ENCODE results near the gene CENPP.

DNA sequence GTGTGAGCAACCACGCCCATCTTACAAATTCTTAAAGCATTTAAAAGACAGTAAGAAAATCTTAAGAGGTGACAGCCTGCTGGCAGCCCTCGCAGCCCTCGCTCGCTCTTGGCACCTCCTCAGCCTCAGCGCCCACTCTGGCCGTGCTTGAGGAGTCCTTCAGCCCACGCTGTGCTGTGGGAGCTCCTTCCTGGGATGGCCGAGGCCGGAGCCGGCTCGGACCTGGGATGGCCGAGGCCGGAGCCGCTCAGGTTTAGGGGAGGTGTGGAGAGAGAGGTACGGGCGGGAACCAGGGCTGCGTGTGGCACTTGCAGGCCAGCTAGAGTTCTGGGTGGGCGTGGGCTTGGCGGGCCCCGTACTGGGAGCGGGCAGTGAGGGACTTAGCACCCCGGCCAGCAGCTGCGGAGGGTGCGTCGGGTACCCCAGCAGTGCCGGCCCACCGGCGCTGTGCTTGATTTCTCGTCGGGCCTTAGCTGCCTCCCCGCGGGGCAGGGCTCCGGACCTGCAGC is 219.3 kb downstream of the CENPP start:
- TF ChIP-seq, protein P1, sequence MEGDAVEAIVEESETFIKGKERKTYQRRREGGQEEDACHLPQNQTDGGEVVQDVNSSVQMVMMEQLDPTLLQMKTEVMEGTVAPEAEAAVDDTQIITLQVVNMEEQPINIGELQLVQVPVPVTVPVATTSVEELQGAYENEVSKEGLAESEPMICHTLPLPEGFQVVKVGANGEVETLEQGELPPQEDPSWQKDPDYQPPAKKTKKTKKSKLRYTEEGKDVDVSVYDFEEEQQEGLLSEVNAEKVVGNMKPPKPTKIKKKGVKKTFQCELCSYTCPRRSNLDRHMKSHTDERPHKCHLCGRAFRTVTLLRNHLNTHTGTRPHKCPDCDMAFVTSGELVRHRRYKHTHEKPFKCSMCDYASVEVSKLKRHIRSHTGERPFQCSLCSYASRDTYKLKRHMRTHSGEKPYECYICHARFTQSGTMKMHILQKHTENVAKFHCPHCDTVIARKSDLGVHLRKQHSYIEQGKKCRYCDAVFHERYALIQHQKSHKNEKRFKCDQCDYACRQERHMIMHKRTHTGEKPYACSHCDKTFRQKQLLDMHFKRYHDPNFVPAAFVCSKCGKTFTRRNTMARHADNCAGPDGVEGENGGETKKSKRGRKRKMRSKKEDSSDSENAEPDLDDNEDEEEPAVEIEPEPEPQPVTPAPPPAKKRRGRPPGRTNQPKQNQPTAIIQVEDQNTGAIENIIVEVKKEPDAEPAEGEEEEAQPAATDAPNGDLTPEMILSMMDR (IDR thresholded peaks at IDR 0.05) = no peak
- TF ChIP-seq HDAC2 (IDR thresholded peaks at IDR 0.05) (no peak), HOXB13 (CRISPR knock-in tag; IDR thresholded peaks at IDR 0.05; ENCODE audit: low read depth) (no peak), EP300 (IDR thresholded peaks at IDR 0.05) (no peak), POLR2A (IDR thresholded peaks at IDR 0.05; ENCODE audit: low read length) (no peak), TFCP2L1 (CRISPR knock-in tag; IDR thresholded peaks at IDR 0.05) (no peak), ESRRA (IDR thresholded peaks at IDR 0.05; ENCODE audit: borderline replicate concordance, low read length) (no peak), RFX5 (IDR thresholded peaks at IDR 0.05) (no peak), PHF8 (IDR thresholded peaks at IDR 0.05; ENCODE audit: borderline replicate concordance, low read depth) (no peak)
- TF ChIP-seq, protein P2, sequence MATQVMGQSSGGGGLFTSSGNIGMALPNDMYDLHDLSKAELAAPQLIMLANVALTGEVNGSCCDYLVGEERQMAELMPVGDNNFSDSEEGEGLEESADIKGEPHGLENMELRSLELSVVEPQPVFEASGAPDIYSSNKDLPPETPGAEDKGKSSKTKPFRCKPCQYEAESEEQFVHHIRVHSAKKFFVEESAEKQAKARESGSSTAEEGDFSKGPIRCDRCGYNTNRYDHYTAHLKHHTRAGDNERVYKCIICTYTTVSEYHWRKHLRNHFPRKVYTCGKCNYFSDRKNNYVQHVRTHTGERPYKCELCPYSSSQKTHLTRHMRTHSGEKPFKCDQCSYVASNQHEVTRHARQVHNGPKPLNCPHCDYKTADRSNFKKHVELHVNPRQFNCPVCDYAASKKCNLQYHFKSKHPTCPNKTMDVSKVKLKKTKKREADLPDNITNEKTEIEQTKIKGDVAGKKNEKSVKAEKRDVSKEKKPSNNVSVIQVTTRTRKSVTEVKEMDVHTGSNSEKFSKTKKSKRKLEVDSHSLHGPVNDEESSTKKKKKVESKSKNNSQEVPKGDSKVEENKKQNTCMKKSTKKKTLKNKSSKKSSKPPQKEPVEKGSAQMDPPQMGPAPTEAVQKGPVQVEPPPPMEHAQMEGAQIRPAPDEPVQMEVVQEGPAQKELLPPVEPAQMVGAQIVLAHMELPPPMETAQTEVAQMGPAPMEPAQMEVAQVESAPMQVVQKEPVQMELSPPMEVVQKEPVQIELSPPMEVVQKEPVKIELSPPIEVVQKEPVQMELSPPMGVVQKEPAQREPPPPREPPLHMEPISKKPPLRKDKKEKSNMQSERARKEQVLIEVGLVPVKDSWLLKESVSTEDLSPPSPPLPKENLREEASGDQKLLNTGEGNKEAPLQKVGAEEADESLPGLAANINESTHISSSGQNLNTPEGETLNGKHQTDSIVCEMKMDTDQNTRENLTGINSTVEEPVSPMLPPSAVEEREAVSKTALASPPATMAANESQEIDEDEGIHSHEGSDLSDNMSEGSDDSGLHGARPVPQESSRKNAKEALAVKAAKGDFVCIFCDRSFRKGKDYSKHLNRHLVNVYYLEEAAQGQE (IDR thresholded peaks at IDR 0.05) = no peak

Data from A549 (cell line).